HG03039 (cell line): ENCODE data around the gene CLDN3.
"Not testable (repeated sequence)": the region's sequence is repeated elsewhere in the genome, so short reads cannot be mapped to it uniquely, and the experiment has no call there.

ENCODE experiments used
- ATAC-seq: cut with Tn5 transposase; IDR thresholded peaks from one replicate; pipeline ENCODE4 v1.9.1; 2021; ENCODE audit warnings: mild to moderate bottlenecking, moderate library complexity; ENCODE audit not compliant: unreplicated experiment

The CLDN3 gene

DNA sequence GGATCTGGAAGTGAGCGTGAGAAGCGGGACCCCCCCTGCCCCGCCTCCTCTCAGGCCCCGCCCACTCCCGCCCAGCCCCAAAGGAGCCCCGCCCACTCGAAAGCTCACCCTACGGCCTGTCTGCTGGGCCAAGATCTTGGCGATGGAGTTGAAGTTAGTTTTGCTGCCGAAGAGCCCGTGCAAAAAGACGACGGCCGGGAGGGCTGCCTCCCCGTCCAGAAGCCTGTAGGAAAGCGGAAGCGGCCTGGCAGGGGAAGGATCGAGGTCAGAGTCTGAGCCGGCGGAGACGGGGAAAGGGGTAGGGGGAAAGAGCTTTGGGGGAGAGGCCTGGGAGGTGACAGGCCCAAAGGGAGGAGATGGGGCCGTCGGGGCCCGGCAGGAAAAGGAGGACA, 31.9 kb downstream of the CLDN3 start:
- no peak for ATAC-seq

GRCh38 chr7:73737491-73738219, 32.4 kb downstream of the CLDN3 start:
- no peak for ATAC-seq

DNA sequence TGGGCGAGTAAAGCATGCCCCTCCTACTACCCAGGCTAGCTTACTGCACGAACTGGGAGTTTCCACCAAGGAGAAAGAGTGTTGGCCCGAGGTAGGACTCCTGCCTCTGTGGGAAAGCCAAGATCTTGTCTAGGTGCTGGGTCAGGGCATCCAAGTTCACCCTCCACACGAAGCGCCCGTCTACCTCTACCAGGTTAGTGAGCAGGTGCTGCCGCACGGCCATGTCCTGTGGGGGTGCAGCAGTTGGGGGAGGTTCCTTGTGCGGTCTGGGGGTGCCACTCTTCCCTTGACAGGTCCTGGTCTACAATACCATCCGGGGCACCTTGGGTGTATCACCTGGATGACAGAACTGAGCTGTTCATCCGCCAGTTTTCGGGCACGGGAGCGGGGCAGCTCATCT, 33.2 kb downstream of the CLDN3 start:
- ATAC-seq, result no peak

- no peak for ATAC-seq
These were observed 34.6 kb downstream of the CLDN3 start for GRCh38 chr7:73735528-73735905.

DNA sequence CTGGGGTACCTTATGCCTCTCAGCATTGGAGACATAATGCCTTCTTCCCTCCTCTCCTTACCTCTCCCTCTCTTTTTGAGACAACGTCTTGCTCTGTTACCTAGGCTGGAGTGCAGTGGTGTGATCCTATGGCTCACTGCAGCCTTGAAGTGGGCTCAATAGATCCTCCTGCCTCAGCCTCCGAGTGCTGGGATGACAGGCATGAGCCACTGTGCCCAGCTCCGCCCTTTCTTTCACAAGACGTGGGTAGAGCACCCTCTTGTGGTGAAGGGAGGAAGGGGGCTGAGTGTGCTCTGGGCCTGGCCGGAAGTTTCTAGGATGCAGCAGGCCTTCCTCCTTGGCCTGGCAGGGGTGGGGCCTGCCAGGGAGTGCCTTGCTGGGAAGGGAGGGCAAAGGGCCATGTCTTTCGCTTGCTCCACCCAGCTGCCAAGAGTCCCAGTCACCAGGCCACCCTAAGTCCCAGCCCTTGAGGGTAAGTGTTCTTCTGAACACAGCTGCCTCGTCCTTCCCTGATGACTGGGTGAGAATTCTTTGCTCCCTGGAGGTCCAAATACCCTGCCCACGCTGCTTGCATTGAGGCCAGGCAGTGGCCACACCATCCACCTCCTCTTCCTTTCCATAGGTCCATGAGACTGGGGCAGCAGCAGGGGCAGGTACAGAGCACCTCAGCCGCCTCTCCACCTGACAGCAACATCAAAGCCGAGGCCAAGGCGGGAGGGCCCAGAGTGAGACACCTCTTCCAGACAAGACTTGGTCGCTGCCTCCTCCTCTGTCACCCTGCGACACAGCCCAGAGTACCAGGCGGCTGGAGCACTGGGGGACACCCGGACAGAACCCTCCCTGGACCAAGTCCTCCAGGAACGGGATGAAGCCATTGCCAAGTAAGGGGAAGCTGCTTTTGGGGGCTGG, 35.2 kb downstream of the CLDN3 start:
- peak; percentile 29 for ATAC-seq

GRCh38 chr7:73732397-73732796, 37.7 kb downstream of the CLDN3 start:
- no peak for ATAC-seq

- ATAC-seq, result no peak
These were observed 39.6 kb downstream of the CLDN3 start for GRCh38 chr7:73730485-73730884.

DNA sequence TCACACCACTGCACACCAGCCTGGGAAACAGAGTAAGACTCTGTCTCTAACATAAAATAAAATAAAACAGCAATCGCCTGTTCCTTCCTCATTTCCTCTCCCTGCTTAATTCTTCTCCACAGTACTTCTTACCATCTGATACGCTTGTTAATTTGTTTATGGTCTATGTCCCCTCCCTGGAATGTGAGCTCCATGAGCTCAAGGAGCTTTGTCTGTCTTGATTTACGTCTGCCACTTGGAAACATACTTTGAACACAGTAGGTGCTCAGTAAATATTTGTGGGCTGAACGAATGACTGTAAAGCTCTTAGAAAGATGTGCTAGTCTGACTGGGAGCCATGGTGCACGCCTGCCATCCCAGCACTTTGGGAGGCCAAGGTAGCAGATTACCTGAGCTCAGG, 41.5 kb downstream of the CLDN3 start:
- no peak for ATAC-seq

GRCh38 chr7:73727952-73728351, 42.1 kb downstream of the CLDN3 start:
- ATAC-seq, result no peak

DNA sequence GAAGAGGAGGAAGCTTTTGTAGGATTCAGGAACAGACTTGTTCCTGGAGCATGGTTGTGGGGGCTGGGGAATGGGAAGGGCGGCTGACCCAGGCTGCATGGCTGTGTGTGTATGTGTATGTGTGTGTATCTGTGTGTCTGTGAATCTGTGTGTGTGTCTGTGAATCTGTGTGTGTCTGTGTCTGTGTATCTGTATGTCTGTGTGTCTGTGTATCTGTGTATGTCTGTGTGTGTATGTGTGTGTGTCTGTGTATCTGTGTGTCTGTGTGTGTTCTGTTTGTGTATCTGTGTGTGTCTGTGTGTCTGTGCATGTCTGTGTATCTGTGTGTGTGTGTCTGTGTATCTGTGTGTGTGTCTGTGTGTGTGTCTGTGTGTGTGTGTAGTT, 44.0 kb downstream of the CLDN3 start:
- no peak for ATAC-seq

- ATAC-seq, result no peak
These were observed 46.3 kb downstream of the CLDN3 start for GRCh38 chr7:73723813-73724212.

GRCh38 chr7:73722785-73723184, 47.3 kb downstream of the CLDN3 start:
- no peak for ATAC-seq

GRCh38 chr7:73722182-73722581, 47.9 kb downstream of the CLDN3 start:
- ATAC-seq, result not testable (repeated sequence)

- ATAC-seq, result no peak
These were observed 48.7 kb downstream of the CLDN3 start for GRCh38 chr7:73721377-73721817.

GRCh38 chr7:73720443-73720842, 49.6 kb downstream of the CLDN3 start:
- not testable (repeated sequence) for ATAC-seq

- no peak for ATAC-seq
These were observed 50.3 kb downstream of the CLDN3 start for GRCh38 chr7:73719806-73720169.
